HG03175 (cell line): ENCODE data around the gene KCND3.

Experiments
- ATAC-seq: cut with Tn5 transposase; IDR thresholded peaks from one replicate; pipeline ENCODE4 v1.9.1; 2021; ENCODE audit warnings: mild to moderate bottlenecking, moderate library complexity; ENCODE audit not compliant: unreplicated experiment

The KCND3 gene

DNA sequence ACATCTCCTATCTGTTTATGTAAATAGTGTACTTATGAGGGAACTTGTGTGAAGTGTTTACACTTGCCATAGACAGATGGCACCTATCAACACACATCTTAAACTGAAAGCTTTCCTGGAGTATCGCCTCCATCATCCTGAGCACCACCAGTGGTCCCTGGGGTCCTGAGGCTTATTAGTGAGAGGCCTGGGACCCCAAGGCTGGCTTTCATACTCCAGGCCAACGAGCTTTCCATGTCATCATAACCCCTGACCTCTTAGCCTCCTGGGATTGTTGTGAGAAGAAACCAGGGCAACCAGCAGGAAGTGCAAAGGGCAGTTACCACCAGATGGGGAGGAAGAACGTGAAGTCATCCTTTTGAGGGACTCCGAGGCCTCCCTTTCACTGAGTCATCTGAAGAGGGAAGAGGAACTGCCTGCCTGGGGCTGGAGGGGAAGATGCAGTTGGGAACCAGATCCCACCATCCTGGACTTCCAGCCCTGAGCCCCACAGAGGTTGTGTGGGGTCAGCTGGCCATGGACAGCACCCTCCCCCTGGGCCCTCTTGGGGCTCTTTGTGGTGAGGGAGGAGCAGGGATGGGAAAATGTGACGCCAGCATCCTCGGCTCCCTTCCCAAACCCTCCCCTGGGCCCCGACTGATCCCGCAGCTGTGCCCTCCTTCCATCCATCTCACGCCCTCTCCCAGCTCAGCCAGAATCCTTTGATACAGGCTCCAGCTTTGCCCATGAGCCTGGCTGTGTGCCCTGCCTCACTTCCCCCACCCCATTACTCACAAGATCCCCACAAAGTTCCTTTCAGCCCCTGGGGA is 256.1 kb downstream of the KCND3 start:
- no peak for ATAC-seq

DNA sequence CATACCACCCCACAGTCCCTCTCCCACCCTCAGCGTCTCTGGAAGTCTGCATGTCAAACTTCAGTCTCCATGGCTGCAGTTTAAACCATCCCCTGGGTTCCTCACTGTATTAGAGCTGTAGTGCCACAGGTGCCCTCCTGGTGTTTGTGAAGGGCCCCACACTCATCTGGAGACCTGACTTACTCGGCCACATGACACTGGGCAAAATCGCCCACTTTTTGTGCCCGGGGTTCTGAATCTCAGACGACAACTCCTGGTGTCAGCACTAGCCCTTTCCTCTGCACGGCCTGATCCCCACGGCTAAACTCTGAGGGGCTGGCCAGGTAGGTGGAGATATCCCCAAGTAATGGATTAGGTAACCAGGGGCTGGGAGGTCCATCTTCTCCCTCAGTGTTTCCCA is 256.8 kb downstream of the KCND3 start:
- no peak for ATAC-seq

DNA sequence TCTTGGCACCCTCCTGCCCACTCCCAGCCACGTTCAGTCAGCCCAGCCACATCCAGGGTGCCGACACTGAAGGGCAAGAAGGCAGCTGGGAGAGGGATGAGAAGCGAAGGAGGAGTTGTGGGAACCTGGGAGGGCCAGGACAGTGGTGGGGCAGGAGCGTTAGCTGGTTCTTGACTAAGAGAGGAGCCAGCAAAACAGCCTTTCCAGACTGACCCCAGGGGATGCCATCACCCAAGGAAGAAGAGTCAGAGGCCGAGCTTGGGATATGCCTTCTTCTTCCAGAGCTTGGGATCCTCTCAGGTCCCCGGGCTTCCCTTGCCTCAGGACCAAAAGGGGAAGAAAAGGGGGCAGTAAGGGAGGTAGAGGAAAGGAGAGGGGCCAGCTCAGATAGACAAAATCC is 257.5 kb downstream of the KCND3 start:
- ATAC-seq: no peak

DNA sequence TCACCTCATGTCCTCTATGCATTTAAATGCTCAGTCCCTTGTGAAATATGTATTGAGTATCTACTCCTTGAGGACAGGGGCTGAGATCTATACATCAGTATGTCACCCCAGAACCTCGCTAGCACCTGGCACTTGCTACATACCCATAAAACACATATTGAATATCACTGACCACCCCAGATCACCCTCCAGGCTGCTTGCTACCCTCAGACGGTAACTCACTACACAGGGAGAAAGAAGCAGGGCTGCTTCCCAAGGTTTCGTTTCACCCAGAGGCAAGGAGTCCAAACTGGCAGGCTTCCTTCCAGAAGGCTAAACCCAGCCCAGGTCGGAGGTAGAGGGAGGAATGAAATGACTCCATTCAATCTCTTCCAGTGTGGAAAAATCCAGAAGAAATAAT is 258.8 kb downstream of the KCND3 start:
- no peak for ATAC-seq

DNA sequence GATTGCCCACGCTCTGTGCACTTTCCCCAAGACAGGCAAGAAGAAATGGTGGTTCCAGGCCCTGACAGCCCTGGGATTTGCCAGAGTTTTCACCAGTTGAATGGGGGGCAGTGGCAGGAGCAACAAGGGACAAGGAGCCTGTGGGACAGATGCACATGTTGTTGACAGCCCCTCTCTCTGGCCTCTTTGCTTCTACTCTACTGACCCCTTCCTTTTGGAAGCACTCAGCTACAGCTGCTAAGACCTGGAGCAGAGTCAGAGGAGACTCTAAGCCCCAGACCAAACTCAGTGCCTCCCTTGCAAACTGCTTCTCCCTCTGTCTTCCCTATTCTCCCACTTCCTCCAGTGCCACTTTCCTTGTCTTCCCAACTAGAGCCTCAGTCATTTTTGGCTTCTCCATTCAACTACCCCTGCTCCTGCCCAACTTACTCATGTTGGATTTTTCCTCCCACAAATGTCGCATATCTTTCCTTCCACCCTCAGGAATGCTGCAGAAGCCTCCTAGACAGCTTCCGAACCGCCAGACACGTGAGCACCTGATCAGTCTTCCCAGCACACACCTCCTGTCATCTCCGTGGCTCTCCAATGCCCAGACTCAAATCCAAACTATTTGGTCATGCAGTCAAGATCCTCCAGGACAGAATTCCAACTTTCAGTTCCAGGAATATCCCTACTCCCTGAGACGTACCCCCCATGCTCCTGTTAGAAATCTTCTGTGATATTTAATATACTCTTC is 259.4 kb downstream of the KCND3 start:
- no peak for ATAC-seq

DNA sequence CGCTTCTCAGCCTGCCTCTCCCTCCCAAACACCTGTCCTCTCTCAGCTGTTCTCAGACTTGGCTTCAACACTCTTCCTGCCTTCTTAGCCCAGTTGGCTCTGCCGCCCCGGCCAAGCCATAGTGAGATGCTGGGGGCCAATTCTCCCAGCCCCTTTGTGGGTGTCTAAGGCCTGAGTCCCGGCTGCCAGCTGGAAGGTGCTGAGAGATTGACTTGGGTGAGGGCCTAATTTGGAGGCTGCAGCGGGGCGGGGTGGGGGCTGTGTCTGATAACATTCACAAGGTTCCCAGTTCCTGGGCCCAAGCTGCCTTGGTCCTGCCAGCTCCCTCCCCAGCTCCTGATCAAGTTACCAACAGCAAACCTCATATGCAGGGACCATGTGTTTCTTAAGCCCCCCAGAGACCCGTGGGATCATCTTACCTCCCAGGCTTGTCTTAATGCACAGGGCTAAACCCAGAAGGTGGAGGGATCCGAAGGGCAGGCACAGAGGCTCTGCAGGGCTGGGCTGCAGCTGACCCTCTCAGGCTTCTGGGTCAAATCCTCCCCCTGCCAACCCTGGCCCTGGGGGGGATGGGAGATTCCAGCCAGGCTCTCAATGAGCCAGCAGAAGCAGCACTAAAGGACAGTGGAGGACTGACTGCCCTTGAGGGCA is 260.1 kb downstream of the KCND3 start:
- no peak for ATAC-seq

DNA sequence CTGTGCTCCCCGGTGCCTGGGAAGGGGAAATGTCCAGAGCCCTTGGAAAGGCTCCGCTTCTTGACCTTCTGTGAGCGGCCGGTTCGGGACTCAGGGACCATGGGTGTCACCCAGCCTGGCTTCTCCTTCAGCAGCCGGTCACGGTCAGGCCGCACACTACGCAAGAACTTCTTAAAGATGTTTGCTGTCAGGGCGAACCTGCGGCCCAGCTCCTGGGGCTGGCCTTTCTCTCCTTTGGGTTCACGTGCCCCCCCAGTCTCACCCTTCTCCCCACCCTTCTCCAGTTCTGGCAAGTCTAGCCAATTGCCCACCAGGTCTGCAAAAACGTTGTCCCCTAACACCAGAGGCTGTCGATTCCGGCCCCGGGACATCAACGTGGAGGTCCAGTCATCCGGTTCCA is 262.4 kb downstream of the KCND3 start:
- ATAC-seq: no peak

DNA sequence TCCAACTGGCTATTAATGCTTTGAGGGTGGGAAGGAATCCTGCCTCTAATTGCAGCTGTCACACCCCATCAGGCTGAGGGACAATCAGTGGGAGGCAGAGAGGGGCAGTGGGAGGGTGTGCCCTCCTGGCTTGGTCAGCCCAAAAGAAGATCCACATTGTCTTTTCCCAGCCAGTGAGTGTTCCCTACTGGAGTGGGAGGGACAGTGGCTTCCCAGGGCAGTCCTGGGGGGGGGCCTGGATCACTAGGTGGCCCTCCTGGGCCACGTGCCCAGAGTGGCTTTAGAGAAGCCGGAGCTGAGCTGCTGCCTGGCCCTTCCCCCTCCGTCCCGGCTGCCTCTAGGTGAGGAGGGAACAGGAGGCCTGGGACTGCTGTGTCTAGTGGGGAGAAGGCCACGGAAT is 264.3 kb downstream of the KCND3 start:
- no peak for ATAC-seq

DNA sequence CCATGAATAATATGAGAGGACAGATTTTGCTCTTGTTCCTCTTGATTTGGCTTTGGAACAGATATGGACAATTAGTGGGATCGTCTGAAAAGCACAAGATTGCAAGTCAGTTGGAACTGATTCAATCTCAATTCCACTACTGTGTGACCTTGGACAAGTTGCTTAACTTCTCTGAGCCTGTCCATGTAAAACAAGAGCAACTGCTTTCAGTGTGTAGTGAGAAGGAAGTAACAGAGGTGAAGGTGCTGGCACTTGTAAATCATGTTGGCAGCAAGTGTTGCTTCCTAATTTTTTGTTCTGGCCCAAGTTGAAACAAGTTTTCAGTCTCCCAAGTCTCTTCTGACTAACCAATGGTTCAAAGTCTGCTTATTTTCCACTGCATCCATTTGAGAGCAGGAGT is 265.6 kb downstream of the KCND3 start:
- ATAC-seq: no peak

DNA sequence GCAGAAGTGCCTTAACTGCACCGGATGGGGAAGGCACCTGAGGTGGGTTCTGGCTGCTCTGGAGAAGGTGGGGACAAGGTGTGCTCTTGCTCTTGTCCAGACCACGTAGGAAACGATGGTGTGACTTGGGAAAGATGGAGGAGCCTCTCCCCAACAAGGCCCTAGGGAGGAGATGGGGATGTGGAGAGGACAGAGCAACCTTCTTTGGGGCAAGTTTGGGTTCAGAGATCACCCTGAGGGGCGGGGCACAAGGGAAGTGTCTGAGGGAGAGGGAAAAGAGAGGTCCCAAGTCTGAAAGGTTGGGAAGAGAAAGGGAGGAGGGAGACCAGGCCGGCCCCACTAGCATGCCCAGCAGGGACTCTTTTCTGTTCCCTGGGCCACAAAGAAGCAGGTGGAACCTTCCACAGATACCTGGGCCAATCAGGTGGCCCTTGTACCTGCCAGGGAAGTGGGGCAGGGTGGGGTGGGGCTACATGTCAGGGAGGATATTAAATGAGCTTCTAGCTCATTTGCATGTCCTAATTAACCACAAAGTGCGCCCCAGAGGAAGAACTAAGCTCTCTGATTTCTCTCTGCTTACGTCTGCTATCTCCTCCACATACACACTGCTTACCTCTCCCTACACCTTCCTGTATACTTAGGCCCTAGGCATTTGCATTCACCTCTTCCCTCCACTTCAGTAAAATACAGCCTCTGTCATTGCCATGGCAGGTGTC is 266.2 kb downstream of the KCND3 start:
- ATAC-seq: no peak

DNA sequence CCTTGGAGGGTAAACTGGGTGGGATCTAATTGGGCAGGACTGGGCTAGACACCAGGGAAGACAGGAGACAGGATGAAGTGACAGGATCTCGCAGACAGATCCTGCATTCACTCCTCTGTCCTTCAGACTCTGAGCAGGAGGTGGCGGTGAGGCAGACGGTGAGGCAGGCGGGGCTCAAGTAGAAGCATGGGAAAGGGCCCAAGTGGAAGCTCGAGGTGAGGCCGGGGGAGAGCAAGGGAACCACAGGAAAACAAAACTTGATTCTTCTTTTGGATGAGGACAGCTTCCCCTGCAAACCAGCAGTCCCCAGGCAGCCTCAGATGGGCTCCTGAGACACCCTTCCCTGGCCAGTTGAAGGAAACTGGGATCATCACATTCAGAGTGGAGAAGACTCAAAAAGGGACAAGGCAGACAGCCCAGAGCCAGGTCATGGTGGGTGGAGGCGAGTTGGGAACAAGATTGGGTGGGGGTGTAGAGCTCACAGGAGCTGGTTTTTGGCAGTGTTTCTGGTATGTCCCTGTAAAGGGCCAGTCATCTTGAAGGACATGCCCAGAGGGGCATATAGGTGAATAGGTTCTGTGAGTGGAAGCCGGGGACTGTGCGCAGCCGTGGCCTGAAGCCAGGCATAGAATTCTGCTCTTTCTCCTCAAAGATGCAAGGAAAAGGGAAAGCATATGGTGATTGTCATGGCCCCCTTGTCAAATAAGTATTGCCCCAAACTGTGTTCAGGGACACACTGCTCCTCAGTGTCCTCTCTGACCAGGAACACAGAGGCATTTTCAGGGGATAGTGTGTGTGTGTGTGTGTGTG is 268.3 kb downstream of the KCND3 start:
- no peak for ATAC-seq
